ENCODE data around the gene PCNX2. TPM values are rescaled to one million over a fixed set of nuclear protein-coding genes. Genes with fewer than 3 reads are reported as not detected.

PCNX2 gene
- total RNA-seq, 1 experiment from 2014 or later, result 15.3 TPM

DNA sequence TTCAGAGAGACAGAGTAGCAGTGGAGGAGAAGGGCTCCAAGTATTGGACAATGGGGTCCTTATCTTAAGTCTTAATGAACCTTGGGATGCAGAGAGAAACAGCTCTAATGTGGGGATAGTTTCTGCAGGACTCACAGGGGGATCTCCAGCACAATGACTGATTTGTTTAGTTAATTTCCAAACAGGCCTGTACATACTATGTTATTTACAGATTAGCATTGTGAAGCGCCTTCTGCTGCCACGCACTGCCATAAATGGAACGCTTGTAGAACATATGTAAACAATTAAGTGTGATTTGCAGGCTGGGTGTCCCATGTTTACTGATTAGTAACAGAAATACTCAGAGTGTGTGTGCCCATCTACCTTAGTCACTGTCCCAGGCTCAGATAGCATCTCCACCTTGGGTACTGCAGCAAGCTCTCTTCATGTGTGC is 289.0 kb downstream of the PCNX2 start:
- Histone ChIP-seq H3K9me3 (ENCODE audit: control insufficient read depth in 1 of 2, insufficient read depth in 1 of 2, low read depth in 1 of 2, low read length in 2 of 2) (no peaks in the 10 kb centered on the region), H3K4me2 (ENCODE audit: low read length) (no peak overlapping the region), H3K9me2 (ENCODE audit: insufficient read depth) (no peaks in the 10 kb centered on the region), H2AFZ (ENCODE audit: low read depth, low read length, poor library complexity, severe bottlenecking) (no peak overlapping the region), H3K36me3 (ENCODE audit: control insufficient read depth in 1 of 2, insufficient read depth in 2 of 2, low read length in 2 of 2) (no peaks in the 10 kb centered on the region; a peak in 1 of 4 replicates), H4K20me1 (ENCODE audit: insufficient read depth) (no peaks in the 10 kb centered on the region), H3K27ac (ENCODE audit: low read depth, low read length) (no peak overlapping the region), H3K4me1 (ENCODE audit: control insufficient read depth in 1 of 2, insufficient read depth in 2 of 2, low read length in 2 of 2) (no peaks in the 10 kb centered on the region), H3K79me2 (ENCODE audit: insufficient read depth, low read length) (no peaks in the 10 kb centered on the region), H3K4me3 (replicated peaks in 1 of 2; ENCODE audit: low read depth in 1 of 2, low read length in 2 of 2) (no peak overlapping the region), H3K9ac (ENCODE audit: low read length) (no peak overlapping the region), H3K27me3 (ENCODE audit: insufficient read depth, low read length) (no peaks in the 10 kb centered on the region)
- CTCF ChIA-PET, result no interaction called here
- no TSS peak for BruUV-seq (replicated peaks)
- intact Hi-C loops (cut with micrococcal nuclease), result no loop called here
- TF ChIP-seq CBX3 (IDR thresholded peaks at IDR 0.05; ENCODE audit: low read depth) (no peak), ZFX (IDR thresholded peaks at IDR 0.05) (no peak), POLR2A (IDR thresholded peaks at IDR 0.05; ENCODE audit: borderline replicate concordance, extremely low read depth, insufficient read depth, insufficient read length) (no peak), CEBPB (IDR thresholded peaks at IDR 0.05; ENCODE audit: low read depth) (no peak), EGR1 (IDR thresholded peaks at IDR 0.05; ENCODE audit: low read depth) (no peak), EZH2phosphoT487 (IDR thresholded peaks at IDR 0.05; ENCODE audit: borderline replicate concordance) (no peak), POLR2AphosphoS5 (IDR thresholded peaks at IDR 0.05; ENCODE audit: low read depth, low read length) (no peak), ZNF274 (IDR thresholded peaks at IDR 0.05; ENCODE audit: low read depth, low read length) (no peak), TCF7L2 (IDR thresholded peaks at IDR 0.05; ENCODE audit: borderline replicate concordance, extremely low read depth, insufficient read depth, insufficient read length) (no peak), FOSL1 (IDR thresholded peaks at IDR 0.05; ENCODE audit: low read depth) (no peak), SP1 (IDR thresholded peaks at IDR 0.05; ENCODE audit: low read depth) (no peak), SRF (IDR thresholded peaks at IDR 0.05; ENCODE audit: low read depth) (no peak), JUND (IDR thresholded peaks at IDR 0.05) (no peak), YY1 (IDR thresholded peaks at IDR 0.05; ENCODE audit: extremely low read depth, insufficient replicate concordance, low read depth, low read length) (no peak), SIN3A (IDR thresholded peaks at IDR 0.05; ENCODE audit: low read depth) (no peak)
- TF ChIP-seq, protein P1, sequence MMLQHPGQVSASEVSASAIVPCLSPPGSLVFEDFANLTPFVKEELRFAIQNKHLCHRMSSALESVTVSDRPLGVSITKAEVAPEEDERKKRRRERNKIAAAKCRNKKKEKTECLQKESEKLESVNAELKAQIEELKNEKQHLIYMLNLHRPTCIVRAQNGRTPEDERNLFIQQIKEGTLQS (IDR thresholded peaks at IDR 0.05), result no peak
- TF ChIP-seq, protein P2, sequence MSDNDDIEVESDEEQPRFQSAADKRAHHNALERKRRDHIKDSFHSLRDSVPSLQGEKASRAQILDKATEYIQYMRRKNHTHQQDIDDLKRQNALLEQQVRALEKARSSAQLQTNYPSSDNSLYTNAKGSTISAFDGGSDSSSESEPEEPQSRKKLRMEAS (IDR thresholded peaks at IDR 0.05), result no peak
- TF ChIP-seq, protein P3, sequence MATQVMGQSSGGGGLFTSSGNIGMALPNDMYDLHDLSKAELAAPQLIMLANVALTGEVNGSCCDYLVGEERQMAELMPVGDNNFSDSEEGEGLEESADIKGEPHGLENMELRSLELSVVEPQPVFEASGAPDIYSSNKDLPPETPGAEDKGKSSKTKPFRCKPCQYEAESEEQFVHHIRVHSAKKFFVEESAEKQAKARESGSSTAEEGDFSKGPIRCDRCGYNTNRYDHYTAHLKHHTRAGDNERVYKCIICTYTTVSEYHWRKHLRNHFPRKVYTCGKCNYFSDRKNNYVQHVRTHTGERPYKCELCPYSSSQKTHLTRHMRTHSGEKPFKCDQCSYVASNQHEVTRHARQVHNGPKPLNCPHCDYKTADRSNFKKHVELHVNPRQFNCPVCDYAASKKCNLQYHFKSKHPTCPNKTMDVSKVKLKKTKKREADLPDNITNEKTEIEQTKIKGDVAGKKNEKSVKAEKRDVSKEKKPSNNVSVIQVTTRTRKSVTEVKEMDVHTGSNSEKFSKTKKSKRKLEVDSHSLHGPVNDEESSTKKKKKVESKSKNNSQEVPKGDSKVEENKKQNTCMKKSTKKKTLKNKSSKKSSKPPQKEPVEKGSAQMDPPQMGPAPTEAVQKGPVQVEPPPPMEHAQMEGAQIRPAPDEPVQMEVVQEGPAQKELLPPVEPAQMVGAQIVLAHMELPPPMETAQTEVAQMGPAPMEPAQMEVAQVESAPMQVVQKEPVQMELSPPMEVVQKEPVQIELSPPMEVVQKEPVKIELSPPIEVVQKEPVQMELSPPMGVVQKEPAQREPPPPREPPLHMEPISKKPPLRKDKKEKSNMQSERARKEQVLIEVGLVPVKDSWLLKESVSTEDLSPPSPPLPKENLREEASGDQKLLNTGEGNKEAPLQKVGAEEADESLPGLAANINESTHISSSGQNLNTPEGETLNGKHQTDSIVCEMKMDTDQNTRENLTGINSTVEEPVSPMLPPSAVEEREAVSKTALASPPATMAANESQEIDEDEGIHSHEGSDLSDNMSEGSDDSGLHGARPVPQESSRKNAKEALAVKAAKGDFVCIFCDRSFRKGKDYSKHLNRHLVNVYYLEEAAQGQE (IDR thresholded peaks at IDR 0.05; ENCODE audit: low read depth), result no peak
- TF ChIP-seq, protein P4, sequence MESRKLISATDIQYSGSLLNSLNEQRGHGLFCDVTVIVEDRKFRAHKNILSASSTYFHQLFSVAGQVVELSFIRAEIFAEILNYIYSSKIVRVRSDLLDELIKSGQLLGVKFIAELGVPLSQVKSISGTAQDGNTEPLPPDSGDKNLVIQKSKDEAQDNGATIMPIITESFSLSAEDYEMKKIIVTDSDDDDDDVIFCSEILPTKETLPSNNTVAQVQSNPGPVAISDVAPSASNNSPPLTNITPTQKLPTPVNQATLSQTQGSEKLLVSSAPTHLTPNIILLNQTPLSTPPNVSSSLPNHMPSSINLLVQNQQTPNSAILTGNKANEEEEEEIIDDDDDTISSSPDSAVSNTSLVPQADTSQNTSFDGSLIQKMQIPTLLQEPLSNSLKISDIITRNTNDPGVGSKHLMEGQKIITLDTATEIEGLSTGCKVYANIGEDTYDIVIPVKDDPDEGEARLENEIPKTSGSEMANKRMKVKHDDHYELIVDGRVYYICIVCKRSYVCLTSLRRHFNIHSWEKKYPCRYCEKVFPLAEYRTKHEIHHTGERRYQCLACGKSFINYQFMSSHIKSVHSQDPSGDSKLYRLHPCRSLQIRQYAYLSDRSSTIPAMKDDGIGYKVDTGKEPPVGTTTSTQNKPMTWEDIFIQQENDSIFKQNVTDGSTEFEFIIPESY (IDR thresholded peaks at IDR 0.05; ENCODE audit: extremely low read depth, insufficient replicate concordance, low read length), result no peak
- TF ChIP-seq, protein P5, sequence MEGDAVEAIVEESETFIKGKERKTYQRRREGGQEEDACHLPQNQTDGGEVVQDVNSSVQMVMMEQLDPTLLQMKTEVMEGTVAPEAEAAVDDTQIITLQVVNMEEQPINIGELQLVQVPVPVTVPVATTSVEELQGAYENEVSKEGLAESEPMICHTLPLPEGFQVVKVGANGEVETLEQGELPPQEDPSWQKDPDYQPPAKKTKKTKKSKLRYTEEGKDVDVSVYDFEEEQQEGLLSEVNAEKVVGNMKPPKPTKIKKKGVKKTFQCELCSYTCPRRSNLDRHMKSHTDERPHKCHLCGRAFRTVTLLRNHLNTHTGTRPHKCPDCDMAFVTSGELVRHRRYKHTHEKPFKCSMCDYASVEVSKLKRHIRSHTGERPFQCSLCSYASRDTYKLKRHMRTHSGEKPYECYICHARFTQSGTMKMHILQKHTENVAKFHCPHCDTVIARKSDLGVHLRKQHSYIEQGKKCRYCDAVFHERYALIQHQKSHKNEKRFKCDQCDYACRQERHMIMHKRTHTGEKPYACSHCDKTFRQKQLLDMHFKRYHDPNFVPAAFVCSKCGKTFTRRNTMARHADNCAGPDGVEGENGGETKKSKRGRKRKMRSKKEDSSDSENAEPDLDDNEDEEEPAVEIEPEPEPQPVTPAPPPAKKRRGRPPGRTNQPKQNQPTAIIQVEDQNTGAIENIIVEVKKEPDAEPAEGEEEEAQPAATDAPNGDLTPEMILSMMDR (IDR thresholded peaks at IDR 0.05 in 2 of 3, conservative IDR thresholded peaks at IDR 0.05 in 1 of 3; ENCODE audit: borderline replicate concordance in 1 of 3, insufficient read depth in 1 of 3, low read depth in 2 of 3, low read length in 2 of 3), result no peak
- DNase-seq (ENCODE audit: low read depth, low spot score) (no peak), ATAC-seq (no peak)
- RAD21 ChIA-PET (ENCODE audit: low non-redundant PET in 1 of 2, low total read pairs in 2 of 2, uncharacterized antibody in 2 of 2, unreplicated experiment in 2 of 2), result no interaction called here
- POLR2A ChIA-PET, result no interaction called here

Data from HCT116 (cell line).